ENCODE results near the gene FAM124A.

The FAM124A gene

GRCh38 chr13:51291341-51291740 is 69.1 kb downstream of the FAM124A start:
- H2BK12ac ChIP-seq (ENCODE audit: low read length in 2 of 2): no peak overlapping the region
- no peaks in the 10 kb centered on the region for H3K4me1 ChIP-seq (ENCODE audit: control insufficient read depth, insufficient read depth, low read depth, low read length)
- no peak overlapping the region for H3K4me2 ChIP-seq (ENCODE audit: low read length, poor library complexity, severe bottlenecking)
- H3K9ac ChIP-seq (ENCODE audit: low read length): peak overlapping the region; percentile 43
- H3K18ac ChIP-seq (ENCODE audit: low read depth in 1 of 2, low read length in 2 of 2): no peak overlapping the region
- no peak overlapping the region for H2BK120ac ChIP-seq (ENCODE audit: low read depth, low read length)
- 77% methylated on average over 5 of the region's 5 CpGs for WGBS
- H2BK15ac ChIP-seq (ENCODE audit: low read depth, poor library complexity, severe bottlenecking): no peak overlapping the region
- H3K4ac ChIP-seq (ENCODE audit: low read depth in 1 of 2, low read length in 2 of 2): no peak overlapping the region
- no peaks in the 10 kb centered on the region for H3K79me1 ChIP-seq (replicated peaks; ENCODE audit: low read length, poor library complexity, severe bottlenecking)
- no peak overlapping the region for H3K14ac ChIP-seq (ENCODE audit: low read length in 2 of 2)
- H4K91ac ChIP-seq (ENCODE audit: low read length): no peak overlapping the region
- no peaks in the 10 kb centered on the region for H3K36me3 ChIP-seq (ENCODE audit: control insufficient read depth in 1 of 2, insufficient read depth in 2 of 2, low read depth in 1 of 2, low read length in 2 of 2)
- no peak for DNase-seq
- no peak overlapping the region for H3K23ac ChIP-seq (ENCODE audit: low read length in 2 of 2)
- H4K8ac ChIP-seq (ENCODE audit: low read length): no peak overlapping the region
- H2BK5ac ChIP-seq (ENCODE audit: low read depth, low read length, poor library complexity, severe bottlenecking): no peak overlapping the region
- no peak overlapping the region for H3K4me3 ChIP-seq (ENCODE audit: insufficient read depth in 1 of 2, low read depth in 1 of 2, low read length in 2 of 2)
- H2AFZ ChIP-seq (ENCODE audit: low read depth, low read length): no peak overlapping the region
- H3K27me3 ChIP-seq (ENCODE audit: control insufficient read depth in 1 of 2, insufficient read depth in 1 of 2, low read length in 2 of 2): peaks cover 3 to 8% of the 10 kb centered on the region in 2 experiments
- H2AK5ac ChIP-seq (ENCODE audit: low read length, severe bottlenecking): no peak overlapping the region
- H3K9me3 ChIP-seq (ENCODE audit: control insufficient read depth, low read length): no peaks in the 10 kb centered on the region
- no peak overlapping the region for H3K27ac ChIP-seq (ENCODE audit: low read length, poor library complexity, severe bottlenecking)

- WGBS: 87% methylated on average over 6 of the region's 6 CpGs
- Histone ChIP-seq H2AFZ (ENCODE audit: low read depth, low read length) (no peak overlapping the region), H3K9ac (ENCODE audit: low read length) (peak overlapping the region; percentile 43), H3K4me3 (ENCODE audit: insufficient read depth in 1 of 2, low read depth in 1 of 2, low read length in 2 of 2) (no peak overlapping the region), H3K27ac (ENCODE audit: low read length, poor library complexity, severe bottlenecking) (no peak overlapping the region), H4K8ac (ENCODE audit: low read length) (no peak overlapping the region), H2BK12ac (ENCODE audit: low read length in 2 of 2) (no peak overlapping the region), H2AK5ac (ENCODE audit: low read length, severe bottlenecking) (no peak overlapping the region), H3K36me3 (ENCODE audit: control insufficient read depth in 1 of 2, insufficient read depth in 2 of 2, low read depth in 1 of 2, low read length in 2 of 2) (no peaks in the 10 kb centered on the region), H3K4ac (ENCODE audit: low read depth in 1 of 2, low read length in 2 of 2) (no peak overlapping the region), H3K9me3 (ENCODE audit: control insufficient read depth, low read length) (no peaks in the 10 kb centered on the region), H3K4me1 (ENCODE audit: control insufficient read depth, insufficient read depth, low read depth, low read length) (no peaks in the 10 kb centered on the region), H3K4me2 (ENCODE audit: low read length, poor library complexity, severe bottlenecking) (no peak overlapping the region), H3K18ac (ENCODE audit: low read depth in 1 of 2, low read length in 2 of 2) (no peak overlapping the region), H3K23ac (ENCODE audit: low read length in 2 of 2) (no peak overlapping the region), H2BK15ac (ENCODE audit: low read depth, poor library complexity, severe bottlenecking) (no peak overlapping the region), H3K79me1 (replicated peaks; ENCODE audit: low read length, poor library complexity, severe bottlenecking) (no peaks in the 10 kb centered on the region), H3K14ac (ENCODE audit: low read length in 2 of 2) (no peak overlapping the region), H2BK120ac (ENCODE audit: low read depth, low read length) (no peak overlapping the region), H3K27me3 (ENCODE audit: control insufficient read depth in 1 of 2, insufficient read depth in 1 of 2, low read length in 2 of 2) (peaks cover 3 to 14% of the 10 kb centered on the region in 2 experiments), H2BK5ac (ENCODE audit: low read depth, low read length, poor library complexity, severe bottlenecking) (no peak overlapping the region), H4K91ac (ENCODE audit: low read length) (no peak overlapping the region)
- DNase-seq: peak; percentile 5
Observed at GRCh38 chr13:51292000-51292565, 69.9 kb downstream of the FAM124A start.

GRCh38 chr13:51297556-51297955 is 75.4 kb downstream of the FAM124A start:
- Histone ChIP-seq H3K18ac (ENCODE audit: low read depth in 1 of 2, low read length in 2 of 2) (no peak overlapping the region), H3K4ac (ENCODE audit: low read depth in 1 of 2, low read length in 2 of 2) (no peak overlapping the region), H2BK5ac (ENCODE audit: low read depth, low read length, poor library complexity, severe bottlenecking) (no peak overlapping the region), H4K91ac (ENCODE audit: low read length) (no peak overlapping the region), H3K27ac (ENCODE audit: low read length, poor library complexity, severe bottlenecking) (no peak overlapping the region), H3K9ac (ENCODE audit: low read length) (no peak overlapping the region), H3K4me2 (ENCODE audit: low read length, poor library complexity, severe bottlenecking) (no peak overlapping the region), H3K79me1 (replicated peaks; ENCODE audit: low read length, poor library complexity, severe bottlenecking) (no peaks in the 10 kb centered on the region), H4K8ac (ENCODE audit: low read length) (no peak overlapping the region), H3K36me3 (ENCODE audit: control insufficient read depth in 1 of 2, insufficient read depth in 2 of 2, low read depth in 1 of 2, low read length in 2 of 2) (no peaks in the 10 kb centered on the region), H2BK12ac (ENCODE audit: low read length in 2 of 2) (no peak overlapping the region), H3K9me3 (ENCODE audit: control insufficient read depth, low read length) (no peaks in the 10 kb centered on the region), H2AFZ (ENCODE audit: low read depth, low read length) (no peak overlapping the region), H3K27me3 (ENCODE audit: control insufficient read depth in 1 of 2, insufficient read depth in 1 of 2, low read length in 2 of 2) (peaks cover 0 to 14% of the 10 kb centered on the region in 2 experiments), H2AK5ac (ENCODE audit: low read length, severe bottlenecking) (no peak overlapping the region), H3K4me1 (ENCODE audit: control insufficient read depth, insufficient read depth, low read depth, low read length) (no peaks in the 10 kb centered on the region), H3K14ac (ENCODE audit: low read length in 2 of 2) (no peak overlapping the region), H3K4me3 (ENCODE audit: insufficient read depth in 1 of 2, low read depth in 1 of 2, low read length in 2 of 2) (no peak overlapping the region), H2BK15ac (ENCODE audit: low read depth, poor library complexity, severe bottlenecking) (no peak overlapping the region), H2BK120ac (ENCODE audit: low read depth, low read length) (no peak overlapping the region), H3K23ac (ENCODE audit: low read length in 2 of 2) (no peak overlapping the region)
- no peak for DNase-seq
- WGBS: 91% methylated on average over 1 of the region's 2 CpGs

GRCh38 chr13:51298812-51299211 is 76.6 kb downstream of the FAM124A start:
- DNase-seq: peak; percentile 26
- Histone ChIP-seq H3K36me3 (ENCODE audit: control insufficient read depth in 1 of 2, insufficient read depth in 2 of 2, low read depth in 1 of 2, low read length in 2 of 2) (no peaks in the 10 kb centered on the region), H3K4me1 (ENCODE audit: control insufficient read depth, insufficient read depth, low read depth, low read length) (no peaks in the 10 kb centered on the region), H3K4ac (ENCODE audit: low read depth in 1 of 2, low read length in 2 of 2) (no peak overlapping the region), H3K27ac (ENCODE audit: low read length, poor library complexity, severe bottlenecking) (no peak overlapping the region), H2AFZ (ENCODE audit: low read depth, low read length) (no peak overlapping the region), H2BK15ac (ENCODE audit: low read depth, poor library complexity, severe bottlenecking) (no peak overlapping the region), H3K23ac (ENCODE audit: low read length in 2 of 2) (no peak overlapping the region), H2BK5ac (ENCODE audit: low read depth, low read length, poor library complexity, severe bottlenecking) (no peak overlapping the region), H3K9me3 (ENCODE audit: control insufficient read depth, low read length) (no peaks in the 10 kb centered on the region), H3K79me1 (replicated peaks; ENCODE audit: low read length, poor library complexity, severe bottlenecking) (no peaks in the 10 kb centered on the region), H4K91ac (ENCODE audit: low read length) (no peak overlapping the region), H3K18ac (ENCODE audit: low read depth in 1 of 2, low read length in 2 of 2) (no peak overlapping the region), H4K8ac (ENCODE audit: low read length) (no peak overlapping the region), H2AK5ac (ENCODE audit: low read length, severe bottlenecking) (no peak overlapping the region), H3K27me3 (ENCODE audit: control insufficient read depth in 1 of 2, insufficient read depth in 1 of 2, low read length in 2 of 2) (peaks cover 0 to 14% of the 10 kb centered on the region in 2 experiments), H2BK120ac (ENCODE audit: low read depth, low read length) (no peak overlapping the region), H3K4me3 (ENCODE audit: insufficient read depth in 1 of 2, low read depth in 1 of 2, low read length in 2 of 2) (no peak overlapping the region), H3K4me2 (ENCODE audit: low read length, poor library complexity, severe bottlenecking) (no peak overlapping the region), H2BK12ac (ENCODE audit: low read length in 2 of 2) (no peak overlapping the region), H3K14ac (ENCODE audit: low read length in 2 of 2) (no peak overlapping the region), H3K9ac (ENCODE audit: low read length) (no peak overlapping the region)
- 96% methylated on average over 1 of the region's 1 CpG for WGBS
